Adrenal gland (tissue), 12 donors: ENCODE measurements around the gene COL5A1. TPM values are rescaled to one million over a fixed set of nuclear protein-coding genes. Genes with fewer than 3 reads are reported as not detected.

Source experiments
- DNase-seq, 7 donors: peaks; one replicate each; pipeline ENCODE4 v3.0.0-alpha.2; 2019 to 2020
- H3K27ac ChIP-seq, 5 donors: fragments of 200-600 bp; sonication (generic) in 4 of 5; 1 replicate in 3 of 5; 2 replicates in 2 of 5; pipeline versions ENCODE4 v1.5.1 to v1.8.0; 2016 to 2020; ENCODE audit warnings: mild to moderate bottlenecking in 1 of 5
- H3K27me3 ChIP-seq: fragments of 200-600 bp; 2 replicates; pipeline ENCODE4 v1.8.0; 2021
- H3K36me3 ChIP-seq, 2 donors: fragments of 200-600 bp; replicated peaks in 1 of 2; 1 replicate in 1 of 2; 2 replicates in 1 of 2; pipeline versions ENCODE4 v1.5.1 to v1.8.0; 2018 to 2022
- H3K4me1 ChIP-seq, 2 donors: fragments of 200-600 bp; replicated peaks in 1 of 2; 1 replicate in 1 of 2; 2 replicates in 1 of 2; pipeline versions ENCODE4 v1.5.1 to v1.8.0; 2018 to 2021
- H3K4me3 ChIP-seq, 4 donors: fragments of 200-600 bp; sonication (generic) in 3 of 4; one replicate each; pipeline ENCODE4 v1.5.1; 2016 to 2018
- H3K9me3 ChIP-seq, 3 donors: fragments of 200-600 bp; sonication (generic) in 1 of 3; replicated peaks in 1 of 3; 1 replicate in 2 of 3; 2 replicates in 1 of 3; pipeline versions ENCODE4 v1.5.1 to v1.8.0; 2016 to 2021
- CTCF ChIP-seq, 6 experiments: fragments of 450-650 bp in 4 of 6; fragments of 200-600 bp in 2 of 6; sonication (generic) in 1 of 6; IDR thresholded peaks; 1 replicate in 5 of 6; 2 replicates in 1 of 6; pipeline versions ENCODE4 v1.5.1 to v1.8.0; 2016 to 2021; ENCODE audit warnings: antibody characterized with exemption in 6 of 6, mild to moderate bottlenecking in 2 of 6, moderate library complexity in 1 of 6
- POLR2A ChIP-seq, 2 donors: fragments of 450-650 bp; IDR thresholded peaks; one replicate each; pipeline ENCODE4 v1.6.1; 2017; ENCODE audit warnings: antibody characterized with exemption in 2 of 2, mild to moderate bottlenecking in 2 of 2, moderate library complexity in 1 of 2
- WGBS, 4 donors: extraction: QIAGEN DNeasy Blood & Tissue Kit in 2 of 4; methylation state at CpG; one replicate each; pipeline versions ENCODE4 v1.1.5 to v1.1.7; 2013 to 2017; 5-methylcytosine and 5-hydroxymethylcytosine counted together
- intact Hi-C, 2 donors: fragments of 100-400 bp; cut with DNase I; formaldehyde crosslinking; loops; one replicate each; pipeline versions ENCODE4 v1.14.1 to v1.15.0; 2022 to 2023
- polyA plus RNA-seq, 3 donors: library from polyadenylated mRNA; stranded (reverse); fragments of 200-250 nt in 2 of 3; fragments of 350-450 nt in 1 of 3; fragmentation: Illumina TruSeq in 1 of 3; extraction: RNeasy Lipid Tissue Mini Kit (QIAGEN cat#74804) in 1 of 3; gene quantifications; one replicate each; pipeline ENCODE4 v1.2.3, GENCODE V29; 2013 to 2014
- total RNA-seq, 9 donors: library from RNA; depleted of rRNA in 4 of 9; stranded (reverse); fragments of >200 nt in 4 of 9; fragments of 120-200 nt in 1 of 9; fragmentation: NEBNext Ultra II Directional in 1 of 9; extraction: Animal tissue kit (Norgen Biotek cat#: 25700) in 1 of 9; gene quantifications; one replicate each; pipeline versions ENCODE4 v1.1.0 to v1.2.4, GENCODE V29; 2013 to 2023
- donor health status: healthy with polysubstance abuse.
- donor health status: Bipolar disorder and iron deficiency.
- donor health status: DM: yes; HTN: yes; CAD: no.
- donor health status: DM: no; HTN: no; CAD: no.
- donor health status: DM: no; HTN: no; CAD: no.
- donor health status: DM: yes; HTN: yes; CAD: no.

Gene COL5A1
- total and polyA plus RNA-seq, 12 donors = 3.5 to 45.5 (median 29.3) TPM

DNA sequence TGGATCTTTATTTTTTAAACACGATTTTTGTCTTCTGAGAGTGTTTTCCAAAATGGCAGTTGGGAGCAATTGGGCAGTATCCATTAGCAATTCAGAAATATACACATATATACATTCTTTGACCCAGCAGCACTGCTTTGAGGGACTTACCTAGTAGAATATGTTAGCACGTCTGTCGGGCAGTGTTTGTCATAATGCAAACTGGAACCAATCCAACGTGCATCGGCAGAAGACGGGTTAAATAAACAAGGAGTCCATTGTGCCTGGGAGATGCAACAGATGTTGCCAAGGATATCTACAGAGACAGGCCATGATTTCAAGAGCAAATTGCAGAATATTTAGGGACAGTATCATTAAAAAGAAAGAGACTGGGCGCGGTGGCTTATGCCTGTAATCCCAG, 107.0 kb downstream of the COL5A1 start:
- Histone ChIP-seq H3K27ac (no peak overlapping the region), H3K27me3 (no peaks in the 10 kb centered on the region), H3K4me3 (no peak overlapping the region), H3K4me1 (no peaks in the 10 kb centered on the region), H3K9me3 (no peaks in the 10 kb centered on the region), H3K36me3 (peaks cover 0 to 5% of the 10 kb centered on the region in 2 donors)
- no peak for DNase-seq
- WGBS, 4 donors = 73 to 86% (median 81%) methylated on average over 8 of the region's 8 CpGs
- TF ChIP-seq CTCF (IDR thresholded peaks at IDR 0.05) = no peak
- TF ChIP-seq POLR2A (IDR thresholded peaks at IDR 0.05) = no peak
- intact Hi-C loops = no loop called here

- Histone ChIP-seq H3K36me3 (peaks cover 0 to 5% of the 10 kb centered on the region in 2 donors), H3K4me1 (no peaks in the 10 kb centered on the region), H3K27me3 (no peaks in the 10 kb centered on the region), H3K4me3 (no peak overlapping the region), H3K9me3 (no peaks in the 10 kb centered on the region), H3K27ac (no peak overlapping the region)
- intact Hi-C loops = no loop called here
- TF ChIP-seq CTCF (IDR thresholded peaks at IDR 0.05) (no peak), POLR2A (IDR thresholded peaks at IDR 0.05) (no peak)
- 88 to 95% (median 92%) methylated on average over 6 to 21 of the region's 21 CpGs for WGBS, 4 donors
- DNase-seq = no peak
Observed at GRCh38 chr9:134750450-134751155, 109.0 kb downstream of the COL5A1 start.

DNA sequence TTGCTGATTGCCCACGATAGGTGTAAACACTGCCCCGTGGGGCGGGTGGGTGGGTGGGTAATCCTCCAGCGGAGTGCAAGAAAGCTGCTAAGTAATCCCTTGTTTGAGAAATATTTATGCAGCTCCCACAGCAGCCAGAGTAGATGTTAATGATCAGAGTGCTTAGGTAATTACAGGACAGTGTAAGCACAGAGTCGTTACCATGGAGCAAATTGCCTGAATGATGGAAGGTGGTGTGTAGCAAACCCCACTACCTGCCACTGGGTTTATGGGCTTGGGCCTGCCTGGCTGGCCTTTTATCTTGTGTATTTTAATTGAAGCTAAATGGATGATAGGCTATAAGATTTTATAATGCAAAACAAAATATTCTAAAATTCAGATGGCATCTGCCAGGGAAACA, 110.0 kb downstream of the COL5A1 start:
- no peak for DNase-seq
- no peaks in the 10 kb centered on the region for H3K9me3 ChIP-seq
- H3K4me3 ChIP-seq = no peak overlapping the region
- H3K27ac ChIP-seq = no peak overlapping the region
- peaks cover 0 to 5% of the 10 kb centered on the region in 2 donors for H3K36me3 ChIP-seq
- 89 to 99% (median 95%) methylated on average over 5 of the region's 5 CpGs for WGBS, 4 donors
- H3K4me1 ChIP-seq = no peaks in the 10 kb centered on the region
- TF ChIP-seq POLR2A (IDR thresholded peaks at IDR 0.05) = no peak
- no peak for TF ChIP-seq CTCF (IDR thresholded peaks at IDR 0.05)
- no peaks in the 10 kb centered on the region for H3K27me3 ChIP-seq
- intact Hi-C loops = no loop called here

GRCh38 chr9:134752471-134753168, 111.0 kb downstream of the COL5A1 start:
- Histone ChIP-seq H3K36me3 (peaks cover 0 to 5% of the 10 kb centered on the region in 2 donors), H3K4me1 (no peaks in the 10 kb centered on the region), H3K27ac (no peak overlapping the region), H3K4me3 (no peak overlapping the region), H3K9me3 (no peaks in the 10 kb centered on the region), H3K27me3 (no peaks in the 10 kb centered on the region)
- no peak for DNase-seq
- intact Hi-C loops = no loop called here
- no peak for TF ChIP-seq POLR2A (IDR thresholded peaks at IDR 0.05)
- no peak for TF ChIP-seq CTCF (IDR thresholded peaks at IDR 0.05)
- WGBS, 4 donors = 84 to 92% (median 88%) methylated on average over 8 to 16 of the region's 16 CpGs
